Activated gamma-delta T cell (primary cell): ENCODE measurements around the gene SELENOV.
"Not testable (repeated sequence)": the region's sequence is repeated elsewhere in the genome, so short reads cannot be mapped to it uniquely, and the experiment has no call there.

Experiments used
- DNase-seq: peaks from one replicate; lab custom pipeline; 2025; lab: John Stamatoyannopoulos, UW
- total RNA-seq, 2 donors: gene quantifications; one replicate each; lab custom pipeline; 2026; lab: John Stamatoyannopoulos, UW

The SELENOV gene
- 0 reads per million in 2 donors for total RNA-seq

GRCh38 chr19:39514840-39515550 is at the start of gene SELENOV:
SELENOV (plus strand) TSS chr19:39515139; CDS start chr19:39515213, 74 bp downstream.
- DNase-seq, result no peak

- DNase-seq, result no peak
Observed at GRCh38 chr19:39465956-39466747, 48.8 kb upstream of the SELENOV start.

GRCh38 chr19:39467941-39468340 is 47.0 kb upstream of the SELENOV start:
- DNase-seq, result no peak

GRCh38 chr19:39469036-39469435 is 45.9 kb upstream of the SELENOV start:
- DNase-seq, result no peak

GRCh38 chr19:39469567-39469966 is 45.4 kb upstream of the SELENOV start:
- DNase-seq, result no peak

- DNase-seq, result no peak
Observed at GRCh38 chr19:39470724-39471339, 44.1 kb upstream of the SELENOV start.

- DNase-seq, result no peak
Observed at GRCh38 chr19:39471756-39472536, 43.0 kb upstream of the SELENOV start.

GRCh38 chr19:39472746-39473442 is 42.0 kb upstream of the SELENOV start:
- DNase-seq, result no peak

GRCh38 chr19:39473443-39473960 is 41.4 kb upstream of the SELENOV start:
- no peak for DNase-seq

GRCh38 chr19:39474139-39474620 is 40.8 kb upstream of the SELENOV start:
- peak; percentile 30 for DNase-seq

- DNase-seq, result no peak
Observed at GRCh38 chr19:39475748-39476147, 39.2 kb upstream of the SELENOV start.

- DNase-seq, result not testable (repeated sequence)
Observed at GRCh38 chr19:39479319-39479801, 35.6 kb upstream of the SELENOV start.

- no peak for DNase-seq
Observed at GRCh38 chr19:39479916-39480315, 35.0 kb upstream of the SELENOV start.

- peak; percentile 93 for DNase-seq
Observed at GRCh38 chr19:39480337-39481228, 34.4 kb upstream of the SELENOV start, which contains the start of gene TIMM50. TIMM50 (plus strand) TSS chr19:39480838; CDS start chr19:39480854, 16 bp downstream.

GRCh38 chr19:39481229-39481545 is 33.8 kb upstream of the SELENOV start:
- DNase-seq, result no peak

GRCh38 chr19:39481676-39482075 is 33.3 kb upstream of the SELENOV start:
- DNase-seq, result no peak

- DNase-seq, result no peak
Observed at GRCh38 chr19:39483141-39483540, 31.8 kb upstream of the SELENOV start.

- DNase-seq, result no peak
Observed at GRCh38 chr19:39489756-39490155, 25.2 kb upstream of the SELENOV start.

- DNase-seq, result no peak
Observed at GRCh38 chr19:39492225-39492624, 22.7 kb upstream of the SELENOV start.

GRCh38 chr19:39492788-39493187 is 22.2 kb upstream of the SELENOV start:
- no peak for DNase-seq
